ENCODE data around the gene SETD6. TPM values are rescaled to one million over a fixed set of nuclear protein-coding genes. Genes with fewer than 3 reads are reported as not detected.

The SETD6 gene
- polyA plus RNA-seq, 2 donors = 15.5 to 17.3 TPM

DNA sequence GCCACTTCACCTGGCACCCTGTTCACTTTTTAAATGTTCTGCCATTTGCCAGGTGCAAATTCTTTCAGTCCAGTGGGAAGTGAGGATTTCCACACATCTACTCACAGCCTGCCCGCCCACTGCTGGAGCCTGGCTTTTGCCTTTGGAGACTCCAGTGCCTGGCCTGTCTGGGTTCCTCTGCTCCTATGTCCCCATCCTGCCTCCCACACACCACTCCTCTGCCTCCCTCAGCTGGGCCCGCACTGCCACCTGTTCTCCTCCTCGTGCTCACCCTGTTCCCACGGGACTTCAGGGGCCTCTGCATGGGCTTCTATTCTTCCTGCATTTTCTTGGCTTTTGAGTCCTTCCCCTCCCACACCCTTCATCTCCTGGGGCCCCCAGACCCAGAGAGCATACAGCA lies 23.3 kb upstream of the SETD6 start:
- 75 to 76% methylated on average over 4 of the region's 4 CpGs for WGBS, 2 donors
- H3K4me1 ChIP-seq (ENCODE audit: control insufficient read depth in 2 of 2, insufficient read depth in 2 of 2, low read length in 1 of 2) = peaks cover 3 to 9% of the 10 kb centered on the region in 2 donors
- H3K9me3 ChIP-seq (ENCODE audit: control insufficient read depth in 2 of 2, insufficient read depth in 1 of 2, low read depth in 1 of 2, low read length in 1 of 2) = no peaks in the 10 kb centered on the region
- H3K36me3 ChIP-seq (ENCODE audit: control insufficient read depth in 2 of 2, insufficient read depth in 2 of 2, low read length in 1 of 2) = peaks cover 0 to 4% of the 10 kb centered on the region in 2 donors
- H3K4me3 ChIP-seq (ENCODE audit: low read depth in 1 of 2, low read length in 2 of 2) = no peak overlapping the region
- H3K27ac ChIP-seq (ENCODE audit: low read depth in 2 of 2, low read length in 1 of 2) = no peak overlapping the region
- H3K27me3 ChIP-seq (ENCODE audit: control insufficient read depth in 1 of 2, insufficient read depth in 2 of 2, low read length in 2 of 2) = no peaks in the 10 kb centered on the region

- 55% methylated on average over 5 of the region's 5 CpGs for WGBS, 2 donors
- H3K27ac ChIP-seq (ENCODE audit: low read depth in 2 of 2, low read length in 1 of 2) = no peak overlapping the region
Measured at GRCh38 chr16:58492735-58493134, 22.6 kb upstream of the SETD6 start.

GRCh38 chr16:58493756-58494431 lies 21.4 kb upstream of the SETD6 start:
- H3K27me3 ChIP-seq (ENCODE audit: control insufficient read depth in 1 of 2, insufficient read depth in 2 of 2, low read length in 2 of 2) = no peaks in the 10 kb centered on the region
- 77 to 82% methylated on average over 20 of the region's 20 CpGs for WGBS, 2 donors

More at GRCh38 chr16:58492735-58493134, 22.6 kb upstream of the SETD6 start:
- peaks cover 0 to 4% of the 10 kb centered on the region in 2 donors for H3K36me3 ChIP-seq (ENCODE audit: control insufficient read depth in 2 of 2, insufficient read depth in 2 of 2, low read length in 1 of 2)
- no peaks in the 10 kb centered on the region for H3K27me3 ChIP-seq (ENCODE audit: control insufficient read depth in 1 of 2, insufficient read depth in 2 of 2, low read length in 2 of 2)
- peaks cover 0 to 6% of the 10 kb centered on the region in 2 donors for H3K4me1 ChIP-seq (ENCODE audit: control insufficient read depth in 2 of 2, insufficient read depth in 2 of 2, low read length in 1 of 2)
- no peak overlapping the region for H3K4me3 ChIP-seq (ENCODE audit: low read depth in 1 of 2, low read length in 2 of 2)
- no peaks in the 10 kb centered on the region for H3K9me3 ChIP-seq (ENCODE audit: control insufficient read depth in 2 of 2, insufficient read depth in 1 of 2, low read depth in 1 of 2, low read length in 1 of 2)

DNA sequence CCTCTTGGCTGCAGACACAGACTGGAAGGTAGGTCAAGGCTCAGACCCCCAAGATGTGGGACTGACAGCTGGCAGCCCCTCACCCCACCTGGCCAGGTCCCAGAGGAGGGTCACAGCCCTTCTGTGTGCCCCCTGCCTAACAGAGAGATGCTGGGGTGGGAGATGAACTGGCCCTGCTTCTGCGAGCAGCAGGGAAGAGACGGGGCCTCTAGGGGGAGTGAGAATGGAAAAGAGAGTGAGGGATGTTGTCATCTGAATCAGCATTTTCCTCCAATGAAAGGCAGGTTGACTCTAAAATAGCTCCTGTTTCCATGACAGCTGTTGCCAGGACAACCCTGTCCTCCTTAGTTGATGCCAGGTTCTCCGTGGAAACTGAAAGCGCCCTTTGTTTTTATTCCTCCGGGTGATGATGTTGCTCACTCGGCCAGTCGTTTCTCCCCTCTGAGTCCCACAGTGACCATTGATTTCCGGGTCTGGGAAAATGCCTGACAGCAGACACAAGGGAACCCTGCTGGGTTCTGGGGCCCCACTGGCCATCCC lies 20.3 kb upstream of the SETD6 start:
- Histone ChIP-seq H3K36me3 (ENCODE audit: control insufficient read depth in 2 of 2, insufficient read depth in 2 of 2, low read length in 1 of 2) (peaks cover 0 to 4% of the 10 kb centered on the region in 2 donors), H3K4me3 (ENCODE audit: low read depth in 1 of 2, low read length in 2 of 2) (no peak overlapping the region), H3K9me3 (ENCODE audit: control insufficient read depth in 2 of 2, insufficient read depth in 1 of 2, low read depth in 1 of 2, low read length in 1 of 2) (no peaks in the 10 kb centered on the region), H3K27ac (ENCODE audit: low read depth in 2 of 2, low read length in 1 of 2) (peak overlapping the region in 1 of 2 donors; percentile 24), H3K4me1 (ENCODE audit: control insufficient read depth in 2 of 2, insufficient read depth in 2 of 2, low read length in 1 of 2) (peaks cover 0 to 6% of the 10 kb centered on the region in 2 donors), H3K27me3 (ENCODE audit: control insufficient read depth in 1 of 2, insufficient read depth in 2 of 2, low read length in 2 of 2) (peaks cover 0 to under 1% of the 10 kb centered on the region in 2 donors)
- 11 to 12% methylated on average over 8 of the region's 8 CpGs for WGBS, 2 donors

More at GRCh38 chr16:58493756-58494431, 21.4 kb upstream of the SETD6 start:
- Histone ChIP-seq H3K9me3 (ENCODE audit: control insufficient read depth in 2 of 2, insufficient read depth in 1 of 2, low read depth in 1 of 2, low read length in 1 of 2) (no peaks in the 10 kb centered on the region), H3K36me3 (ENCODE audit: control insufficient read depth in 2 of 2, insufficient read depth in 2 of 2, low read length in 1 of 2) (peaks cover 0 to 4% of the 10 kb centered on the region in 2 donors), H3K27ac (ENCODE audit: low read depth in 2 of 2, low read length in 1 of 2) (no peak overlapping the region), H3K4me3 (ENCODE audit: low read depth in 1 of 2, low read length in 2 of 2) (no peak overlapping the region), H3K4me1 (ENCODE audit: control insufficient read depth in 2 of 2, insufficient read depth in 2 of 2, low read length in 1 of 2) (peaks cover 0 to 4% of the 10 kb centered on the region in 2 donors)

GRCh38 chr16:58495521-58496331 lies 19.6 kb upstream of the SETD6 start:
- Histone ChIP-seq H3K27ac (ENCODE audit: low read depth in 2 of 2, low read length in 1 of 2) (peak overlapping the region in 1 of 2 donors; percentile 24), H3K4me1 (ENCODE audit: control insufficient read depth in 2 of 2, insufficient read depth in 2 of 2, low read length in 1 of 2) (peaks cover 3 to 9% of the 10 kb centered on the region in 2 donors), H3K9me3 (ENCODE audit: control insufficient read depth in 2 of 2, insufficient read depth in 1 of 2, low read depth in 1 of 2, low read length in 1 of 2) (no peaks in the 10 kb centered on the region), H3K27me3 (ENCODE audit: control insufficient read depth in 1 of 2, insufficient read depth in 2 of 2, low read length in 2 of 2) (peaks cover 0 to 2% of the 10 kb centered on the region in 2 donors), H3K36me3 (ENCODE audit: control insufficient read depth in 2 of 2, insufficient read depth in 2 of 2, low read length in 1 of 2) (peaks cover 0 to 4% of the 10 kb centered on the region in 2 donors), H3K4me3 (ENCODE audit: low read depth in 1 of 2, low read length in 2 of 2) (no peak overlapping the region)
- 62 to 72% methylated on average over 24 of the region's 24 CpGs for WGBS, 2 donors

GRCh38 chr16:58497468-58497867 lies 17.8 kb upstream of the SETD6 start:
- 81 to 87% methylated on average over 2 of the region's 2 CpGs for WGBS, 2 donors
- Histone ChIP-seq H3K27me3 (ENCODE audit: control insufficient read depth in 1 of 2, insufficient read depth in 2 of 2, low read length in 2 of 2) (peaks cover 0 to 2% of the 10 kb centered on the region in 2 donors), H3K4me3 (ENCODE audit: low read depth in 1 of 2, low read length in 2 of 2) (no peak overlapping the region)

DNA sequence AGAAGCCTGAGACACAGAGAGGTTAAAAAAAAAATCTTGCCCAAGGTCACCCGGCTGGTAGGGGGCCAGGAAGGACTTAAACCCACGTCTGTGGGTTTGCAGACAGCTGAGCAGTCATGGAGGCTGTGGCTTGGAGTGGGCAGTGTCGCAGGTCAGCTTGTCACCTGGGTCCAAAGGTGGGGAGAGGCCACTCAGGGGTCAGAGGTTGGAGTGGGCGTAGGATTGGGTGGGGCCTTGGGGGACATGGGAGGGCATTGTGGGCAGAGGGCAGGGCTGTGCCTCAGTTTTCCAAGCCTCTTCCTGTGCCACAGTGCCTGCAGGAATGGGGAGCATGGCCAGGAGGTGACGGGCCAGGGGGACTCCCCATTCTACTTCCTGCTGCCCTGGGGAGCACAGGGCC lies 17.4 kb upstream of the SETD6 start:
- WGBS, 2 donors = 57 to 59% methylated on average over 5 of the region's 5 CpGs
- H3K27ac ChIP-seq (ENCODE audit: low read depth in 2 of 2, low read length in 1 of 2) = no peak overlapping the region
- no peak overlapping the region for H3K4me3 ChIP-seq (ENCODE audit: low read depth in 1 of 2, low read length in 2 of 2)
- H3K36me3 ChIP-seq (ENCODE audit: control insufficient read depth in 2 of 2, insufficient read depth in 2 of 2, low read length in 1 of 2) = peaks cover 0 to 4% of the 10 kb centered on the region in 2 donors
- peaks cover 13 to 18% of the 10 kb centered on the region in 2 donors for H3K4me1 ChIP-seq (ENCODE audit: control insufficient read depth in 2 of 2, insufficient read depth in 2 of 2, low read length in 1 of 2)
- no peaks in the 10 kb centered on the region for H3K9me3 ChIP-seq (ENCODE audit: control insufficient read depth in 2 of 2, insufficient read depth in 1 of 2, low read depth in 1 of 2, low read length in 1 of 2)
- H3K27me3 ChIP-seq (ENCODE audit: control insufficient read depth in 1 of 2, insufficient read depth in 2 of 2, low read length in 2 of 2) = peaks cover 0 to 2% of the 10 kb centered on the region in 2 donors

More at GRCh38 chr16:58497468-58497867, 17.8 kb upstream of the SETD6 start:
- no peaks in the 10 kb centered on the region for H3K9me3 ChIP-seq (ENCODE audit: control insufficient read depth in 2 of 2, insufficient read depth in 1 of 2, low read depth in 1 of 2, low read length in 1 of 2)
- H3K36me3 ChIP-seq (ENCODE audit: control insufficient read depth in 2 of 2, insufficient read depth in 2 of 2, low read length in 1 of 2) = peaks cover 0 to 4% of the 10 kb centered on the region in 2 donors
- peaks cover 13 to 18% of the 10 kb centered on the region in 2 donors for H3K4me1 ChIP-seq (ENCODE audit: control insufficient read depth in 2 of 2, insufficient read depth in 2 of 2, low read length in 1 of 2)
- H3K27ac ChIP-seq (ENCODE audit: low read depth in 2 of 2, low read length in 1 of 2) = no peak overlapping the region

- Histone ChIP-seq H3K4me3 (ENCODE audit: low read depth in 1 of 2, low read length in 2 of 2) (no peak overlapping the region), H3K4me1 (ENCODE audit: control insufficient read depth in 2 of 2, insufficient read depth in 2 of 2, low read length in 1 of 2) (peaks cover 13 to 18% of the 10 kb centered on the region in 2 donors), H3K27me3 (ENCODE audit: control insufficient read depth in 1 of 2, insufficient read depth in 2 of 2, low read length in 2 of 2) (peaks cover 0 to 2% of the 10 kb centered on the region in 2 donors), H3K27ac (ENCODE audit: low read depth in 2 of 2, low read length in 1 of 2) (no peak overlapping the region), H3K36me3 (ENCODE audit: control insufficient read depth in 2 of 2, insufficient read depth in 2 of 2, low read length in 1 of 2) (peaks cover 0 to 4% of the 10 kb centered on the region in 2 donors), H3K9me3 (ENCODE audit: control insufficient read depth in 2 of 2, insufficient read depth in 1 of 2, low read depth in 1 of 2, low read length in 1 of 2) (no peaks in the 10 kb centered on the region)
- 71 to 74% methylated on average over 9 of the region's 9 CpGs for WGBS, 2 donors
Measured at GRCh38 chr16:58498341-58499091, 16.8 kb upstream of the SETD6 start.

DNA sequence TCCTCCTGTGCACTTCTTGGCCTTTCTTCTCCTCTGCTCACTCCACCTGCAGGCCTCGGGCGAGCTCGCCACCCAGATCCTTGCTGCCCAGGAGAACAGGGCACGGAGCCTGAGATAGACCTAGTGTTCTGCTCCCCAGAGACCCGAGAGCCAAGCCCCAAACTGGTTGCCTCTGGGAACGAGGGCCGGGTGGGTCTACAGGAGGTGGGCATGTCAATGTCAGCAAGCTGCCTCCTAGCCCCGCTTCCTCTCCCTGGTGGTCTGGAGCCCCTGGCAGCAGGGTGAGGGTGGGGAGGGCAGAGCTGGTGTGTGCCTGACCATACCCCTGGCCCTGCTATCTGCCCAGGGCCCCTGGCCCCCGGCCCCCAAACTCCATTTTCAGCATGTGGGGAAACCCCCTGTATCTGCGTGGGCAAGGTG lies 16.2 kb upstream of the SETD6 start:
- WGBS, 2 donors = 80 to 86% methylated on average over 9 to 10 of the region's 10 CpGs
- Histone ChIP-seq H3K27me3 (ENCODE audit: control insufficient read depth in 1 of 2, insufficient read depth in 2 of 2, low read length in 2 of 2) (peaks cover 0 to 2% of the 10 kb centered on the region in 2 donors), H3K27ac (ENCODE audit: low read depth in 2 of 2, low read length in 1 of 2) (no peak overlapping the region), H3K9me3 (ENCODE audit: control insufficient read depth in 2 of 2, insufficient read depth in 1 of 2, low read depth in 1 of 2, low read length in 1 of 2) (no peaks in the 10 kb centered on the region), H3K4me1 (ENCODE audit: control insufficient read depth in 2 of 2, insufficient read depth in 2 of 2, low read length in 1 of 2) (peaks cover 13 to 18% of the 10 kb centered on the region in 2 donors), H3K4me3 (ENCODE audit: low read depth in 1 of 2, low read length in 2 of 2) (no peak overlapping the region), H3K36me3 (ENCODE audit: control insufficient read depth in 2 of 2, insufficient read depth in 2 of 2, low read length in 1 of 2) (peaks cover 0 to 5% of the 10 kb centered on the region in 2 donors)

Measured in esophagus (tissue), 2 donors.